IPS-15b (cell line): ENCODE data around the gene CLCN3.

Experiments
- H3K27me3 ChIP-seq: one replicate; pipeline ENCODE4 v1.6.1; 2013; ENCODE audit warnings: low read length; ENCODE audit not compliant: control insufficient read depth, insufficient read depth
- H3K36me3 ChIP-seq: one replicate; pipeline ENCODE4 v1.6.1; 2013; ENCODE audit warnings: low read length; ENCODE audit not compliant: control insufficient read depth, insufficient read depth
- H3K4me1 ChIP-seq: one replicate; pipeline ENCODE4 v1.6.1; 2013; ENCODE audit warnings: mild to moderate bottlenecking, low read length; ENCODE audit not compliant: control insufficient read depth, insufficient read depth
- H3K4me3 ChIP-seq: one replicate; pipeline ENCODE4 v1.5.1; 2013; ENCODE audit warnings: low read depth, low read length
- H3K9ac ChIP-seq: one replicate; pipeline ENCODE4 v1.6.1; 2013; ENCODE audit warnings: low read depth, mild to moderate bottlenecking, low read length
- H3K9me3 ChIP-seq: one replicate; pipeline ENCODE4 v1.6.1; 2013; ENCODE audit warnings: mild to moderate bottlenecking, low read length; ENCODE audit not compliant: control insufficient read depth, insufficient read depth

The CLCN3 gene

DNA sequence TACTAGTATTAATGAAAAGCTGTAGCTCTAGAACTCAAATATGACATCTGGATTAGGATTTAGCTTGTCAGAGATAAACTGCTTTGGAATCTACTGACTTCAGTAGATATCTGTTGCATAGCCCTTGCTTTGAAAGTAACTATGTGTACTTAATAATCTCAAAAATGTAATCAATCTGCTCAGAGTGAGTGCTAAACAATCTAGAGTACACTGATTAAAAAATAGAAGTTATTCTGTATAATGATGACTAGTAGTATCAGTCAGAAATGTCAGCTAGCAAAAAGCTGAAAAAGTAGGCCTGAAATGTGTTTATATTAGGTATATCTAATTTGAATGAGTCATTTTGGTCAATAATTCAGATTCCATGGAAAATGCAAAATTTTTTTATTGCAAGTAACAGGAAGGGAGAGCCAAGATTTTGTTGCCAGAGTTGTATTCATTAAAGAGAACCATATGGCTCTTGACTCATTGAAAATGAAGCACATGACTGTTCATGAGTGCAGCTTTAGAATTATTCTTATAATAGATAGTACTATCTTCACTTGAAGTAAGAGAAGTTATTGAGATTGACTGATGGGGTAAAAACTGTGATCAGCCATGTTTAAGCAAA, 20.0 kb downstream of the CLCN3 start:
- no peaks in the 10 kb centered on the region for H3K36me3 ChIP-seq
- H3K9ac ChIP-seq = no peak overlapping the region
- no peaks in the 10 kb centered on the region for H3K9me3 ChIP-seq
- H3K4me1 ChIP-seq = no peaks in the 10 kb centered on the region
- no peak overlapping the region for H3K4me3 ChIP-seq
- H3K27me3 ChIP-seq = no peaks in the 10 kb centered on the region

GRCh38 chr4:169644802-169645201, 24.4 kb downstream of the CLCN3 start:
- Histone ChIP-seq H3K36me3 (no peaks in the 10 kb centered on the region), H3K9me3 (no peaks in the 10 kb centered on the region), H3K4me3 (no peak overlapping the region), H3K4me1 (no peaks in the 10 kb centered on the region), H3K9ac (no peak overlapping the region), H3K27me3 (no peaks in the 10 kb centered on the region)

- no peaks in the 10 kb centered on the region for H3K36me3 ChIP-seq
- no peaks in the 10 kb centered on the region for H3K9me3 ChIP-seq
- H3K9ac ChIP-seq = no peak overlapping the region
- no peak overlapping the region for H3K4me3 ChIP-seq
- no peaks in the 10 kb centered on the region for H3K4me1 ChIP-seq
- no peaks in the 10 kb centered on the region for H3K27me3 ChIP-seq
These were observed 25.2 kb downstream of the CLCN3 start for GRCh38 chr4:169645627-169646026.

GRCh38 chr4:169649545-169650226, 29.3 kb downstream of the CLCN3 start:
- Histone ChIP-seq H3K4me1 (no peaks in the 10 kb centered on the region), H3K9ac (no peak overlapping the region), H3K4me3 (no peak overlapping the region), H3K27me3 (no peaks in the 10 kb centered on the region), H3K36me3 (no peaks in the 10 kb centered on the region), H3K9me3 (no peaks in the 10 kb centered on the region)

DNA sequence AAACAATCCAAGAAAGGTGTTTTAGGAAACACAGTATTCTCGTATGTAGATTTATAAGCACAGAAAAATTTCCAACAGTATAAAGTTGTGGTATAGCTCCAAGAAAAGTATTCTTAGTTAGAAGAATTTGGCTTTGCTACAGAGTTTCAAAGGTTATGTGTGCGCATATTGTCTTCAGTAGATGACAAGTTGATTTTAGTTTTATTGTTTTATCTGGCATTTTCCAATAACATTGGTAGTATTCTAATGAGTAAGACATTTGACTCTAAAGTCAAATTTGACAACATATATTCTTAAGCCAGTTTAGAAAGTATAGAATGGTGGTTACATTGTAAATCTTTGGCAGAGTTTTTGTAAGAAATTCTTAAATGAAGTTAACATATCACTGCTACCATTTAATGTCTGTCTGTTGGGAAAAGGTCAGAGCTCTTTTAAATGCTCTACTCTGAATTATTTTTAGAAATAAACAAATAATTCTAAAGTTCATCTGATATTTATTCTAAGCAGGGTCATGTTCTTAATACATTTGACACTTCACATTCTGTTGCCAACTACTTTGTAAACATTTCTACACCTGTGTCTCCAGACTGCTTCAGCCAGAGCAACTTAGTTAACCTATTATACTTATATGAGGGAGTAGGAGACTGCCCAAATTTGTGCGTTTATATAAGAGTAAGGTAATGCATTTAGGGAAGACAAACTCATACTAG, 30.0 kb downstream of the CLCN3 start:
- Histone ChIP-seq H3K36me3 (no peaks in the 10 kb centered on the region), H3K9ac (no peak overlapping the region), H3K27me3 (no peaks in the 10 kb centered on the region), H3K4me3 (no peak overlapping the region), H3K4me1 (no peaks in the 10 kb centered on the region), H3K9me3 (no peaks in the 10 kb centered on the region)

DNA sequence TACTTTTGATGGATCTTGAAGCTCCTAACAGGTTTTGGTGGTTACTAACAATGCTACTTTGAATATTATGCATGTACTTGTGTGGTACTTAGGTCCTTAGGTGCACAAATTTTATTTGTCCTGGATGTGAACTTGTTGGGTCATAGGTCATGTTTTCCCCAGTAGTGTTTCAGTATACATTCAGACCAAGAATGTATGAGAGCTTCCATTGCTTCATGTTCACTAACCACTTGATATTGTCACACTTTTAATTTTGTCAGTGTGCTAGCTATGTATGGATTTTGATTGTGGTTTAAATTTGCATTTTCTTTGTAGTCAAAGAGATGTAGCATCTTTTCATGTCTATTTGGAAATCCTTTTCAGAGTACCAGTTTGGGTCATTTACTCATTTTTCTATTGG, 32.2 kb downstream of the CLCN3 start:
- Histone ChIP-seq H3K9ac (no peak overlapping the region), H3K4me3 (no peak overlapping the region), H3K36me3 (no peaks in the 10 kb centered on the region), H3K4me1 (no peaks in the 10 kb centered on the region), H3K9me3 (no peaks in the 10 kb centered on the region), H3K27me3 (no peaks in the 10 kb centered on the region)

DNA sequence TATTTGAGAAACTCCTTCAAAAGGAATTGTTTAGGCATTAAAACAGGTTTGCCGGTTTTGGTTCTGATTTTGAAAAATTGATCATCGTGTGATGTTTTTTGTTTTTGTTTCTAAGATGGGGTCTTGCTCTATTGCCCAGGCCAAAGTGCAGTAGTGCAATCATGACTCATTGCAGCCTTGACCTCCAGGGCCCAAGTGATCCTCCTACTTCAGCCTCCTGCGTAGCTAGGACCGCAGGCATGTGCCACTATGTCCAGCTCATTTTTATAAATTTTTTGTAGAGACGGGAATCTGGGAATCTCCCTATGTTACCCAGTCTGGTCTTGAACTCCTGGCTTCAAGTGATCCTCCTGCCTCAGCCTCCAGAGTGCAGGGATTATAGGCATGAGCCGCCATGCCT, 35.0 kb downstream of the CLCN3 start:
- peaks cover 11% of the 10 kb centered on the region for H3K4me1 ChIP-seq
- no peaks in the 10 kb centered on the region for H3K9me3 ChIP-seq
- no peaks in the 10 kb centered on the region for H3K36me3 ChIP-seq
- no peak overlapping the region for H3K4me3 ChIP-seq
- no peak overlapping the region for H3K9ac ChIP-seq
- no peaks in the 10 kb centered on the region for H3K27me3 ChIP-seq

DNA sequence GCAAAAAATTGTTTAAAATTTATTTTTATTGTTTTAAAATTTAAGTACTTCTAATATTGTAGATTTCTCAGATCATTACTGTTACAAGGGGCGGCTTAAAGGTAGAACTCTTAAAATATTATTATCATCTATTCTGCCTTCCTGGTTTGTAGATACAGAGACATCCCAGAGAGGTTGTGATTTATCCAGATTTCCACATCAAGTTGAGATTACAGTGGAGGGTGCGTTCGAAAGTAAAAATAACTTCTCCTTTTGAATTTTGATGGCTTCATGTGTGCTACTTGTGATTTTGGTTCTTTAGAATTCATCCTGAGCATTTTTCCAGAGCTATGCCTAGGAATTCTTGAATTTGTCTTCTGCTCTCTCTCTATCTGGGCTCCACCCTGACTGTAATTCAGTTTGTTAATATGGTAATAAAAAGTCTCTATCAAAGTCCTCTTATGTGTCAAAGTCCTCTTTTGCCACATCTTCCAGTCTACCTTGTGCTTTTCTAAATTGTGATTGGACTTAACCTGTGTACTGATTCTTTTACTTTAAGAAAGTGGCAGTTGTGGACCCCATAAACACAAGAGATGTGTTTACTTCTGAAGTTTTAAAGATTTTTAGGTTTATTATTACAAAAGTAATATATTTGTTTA, 37.2 kb downstream of the CLCN3 start:
- Histone ChIP-seq H3K36me3 (no peaks in the 10 kb centered on the region), H3K9me3 (no peaks in the 10 kb centered on the region), H3K27me3 (no peaks in the 10 kb centered on the region), H3K4me1 (peaks cover 11% of the 10 kb centered on the region), H3K9ac (no peak overlapping the region), H3K4me3 (no peak overlapping the region)

- no peak overlapping the region for H3K4me3 ChIP-seq
- H3K27me3 ChIP-seq = no peaks in the 10 kb centered on the region
- no peaks in the 10 kb centered on the region for H3K9me3 ChIP-seq
- H3K36me3 ChIP-seq = no peaks in the 10 kb centered on the region
- H3K4me1 ChIP-seq = peaks cover 11% of the 10 kb centered on the region
- H3K9ac ChIP-seq = no peak overlapping the region
These were observed 37.8 kb downstream of the CLCN3 start for GRCh38 chr4:169658196-169658595.

GRCh38 chr4:169658975-169659715, 38.8 kb downstream of the CLCN3 start:
- H3K4me3 ChIP-seq = no peak overlapping the region

More at GRCh38 chr4:169658975-169659715, 38.8 kb downstream of the CLCN3 start:
- Histone ChIP-seq H3K9me3 (no peaks in the 10 kb centered on the region), H3K27me3 (no peaks in the 10 kb centered on the region), H3K36me3 (no peaks in the 10 kb centered on the region), H3K4me1 (peaks cover 11% of the 10 kb centered on the region), H3K9ac (no peak overlapping the region)
